NCI-H524 treated with DMSO at 0.1 percent for 48 hours (cell line): ENCODE data around the gene SNAPC2.
A peak's percentile ranks its signal among the peaks of the same experiment; 100 is the strongest.
"Not testable (repeated sequence)": the region's sequence is repeated elsewhere in the genome, so short reads cannot be mapped to it uniquely, and the experiment has no call there.

Experiments
- DNase-seq: peaks from one replicate; lab custom pipeline; 2025; lab: John Stamatoyannopoulos, UW

SNAPC2 gene

DNA sequence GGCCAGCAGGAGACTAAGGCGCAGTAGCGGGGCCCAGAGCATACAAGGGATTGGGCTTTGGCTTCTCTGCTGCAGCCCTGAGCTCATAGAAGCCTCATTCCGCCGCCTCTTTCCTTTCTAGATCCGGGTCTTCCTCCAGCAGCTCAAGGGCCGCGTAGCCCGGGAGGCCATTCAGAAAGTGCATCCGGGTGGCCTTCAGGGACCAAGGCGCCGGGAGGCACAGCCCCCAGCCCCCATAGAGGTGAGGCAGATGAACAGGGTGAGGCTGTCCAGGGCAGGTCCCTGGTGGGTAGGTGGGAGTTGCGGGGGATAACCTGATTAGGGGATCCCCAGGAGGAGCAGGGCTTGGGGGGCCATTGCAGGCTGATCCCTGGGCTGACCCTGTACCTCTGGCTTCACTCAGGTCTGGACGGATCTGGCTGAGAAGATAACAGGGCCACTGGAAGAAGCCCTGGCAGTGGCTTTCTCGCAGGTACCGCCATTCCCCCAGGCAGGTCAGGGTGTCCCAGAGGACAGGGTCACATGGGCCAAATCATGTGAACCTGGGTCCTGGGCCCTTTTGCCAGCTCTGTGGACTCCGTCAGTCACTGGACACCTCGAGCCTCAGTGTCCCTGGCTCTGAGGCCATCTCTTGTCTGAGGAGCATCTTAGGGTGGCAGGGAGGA lies 1.3 kb downstream of the SNAPC2 start:
- DNase-seq = no peak

DNA sequence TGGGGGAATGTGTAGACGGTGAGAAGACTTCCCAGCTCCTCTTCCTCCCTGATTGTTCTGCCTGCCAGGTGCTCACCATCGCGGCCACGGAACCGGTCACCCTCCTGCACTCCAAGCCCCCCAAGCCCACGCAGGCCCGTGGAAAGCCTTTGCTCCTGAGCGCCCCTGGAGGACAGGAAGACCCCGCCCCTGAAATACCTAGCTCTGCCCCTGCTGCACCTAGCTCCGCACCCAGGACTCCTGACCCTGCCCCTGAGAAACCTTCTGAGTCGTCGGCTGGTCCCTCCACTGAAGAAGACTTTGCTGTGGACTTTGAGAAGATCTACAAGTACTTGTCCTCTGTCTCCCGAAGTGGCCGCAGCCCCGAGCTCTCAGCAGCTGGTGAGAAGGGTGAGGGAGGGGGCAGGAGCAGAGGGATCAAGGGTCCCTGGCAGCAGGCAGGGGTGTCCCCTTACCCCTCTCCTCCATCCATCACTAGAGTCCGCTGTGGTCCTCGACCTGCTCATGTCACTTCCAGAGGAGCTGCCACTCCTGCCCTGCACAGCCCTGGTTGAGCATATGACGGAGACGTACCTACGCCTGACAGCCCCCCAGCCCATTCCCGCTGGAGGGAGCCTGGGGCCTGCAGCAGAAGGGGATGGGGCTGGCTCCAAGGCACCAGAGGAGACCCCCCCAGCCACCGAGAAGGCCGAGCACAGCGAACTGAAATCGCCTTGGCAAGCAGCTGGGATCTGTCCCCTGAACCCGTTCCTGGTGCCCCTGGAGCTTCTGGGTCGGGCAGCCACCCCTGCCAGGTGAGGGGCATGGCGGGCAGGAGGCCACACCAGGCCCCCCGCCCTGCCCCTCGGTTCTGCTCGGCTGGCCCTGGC lies 2.1 kb downstream of the SNAPC2 start:
- DNase-seq = no peak

DNA sequence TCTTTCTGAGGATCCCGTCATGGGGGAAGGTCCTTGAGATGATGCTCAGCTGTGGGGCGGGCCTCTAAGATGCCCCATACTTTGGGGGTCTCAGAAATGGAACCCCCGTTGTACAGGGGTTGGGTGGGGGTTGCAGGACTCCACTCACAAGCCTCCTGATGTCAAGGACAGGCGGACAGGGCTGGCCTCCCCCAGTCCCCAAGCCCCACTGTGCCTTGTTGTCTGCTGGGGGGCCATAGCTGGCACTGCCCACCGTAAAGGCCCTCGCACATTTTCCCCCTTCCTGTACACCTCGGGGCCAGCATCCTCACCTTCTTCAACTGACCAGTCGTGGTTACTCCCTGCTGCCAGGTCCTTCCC lies 2.7 kb downstream of the SNAPC2 start:
- no peak for DNase-seq

GRCh38 chr19:7923295-7924191 lies 3.4 kb downstream of the SNAPC2 start:
- DNase-seq = no peak

GRCh38 chr19:7924241-7924640 lies 4.1 kb downstream of the SNAPC2 start:
- no peak for DNase-seq

- DNase-seq = no peak
These were observed 4.6 kb downstream of the SNAPC2 start for GRCh38 chr19:7924651-7925170.

DNA sequence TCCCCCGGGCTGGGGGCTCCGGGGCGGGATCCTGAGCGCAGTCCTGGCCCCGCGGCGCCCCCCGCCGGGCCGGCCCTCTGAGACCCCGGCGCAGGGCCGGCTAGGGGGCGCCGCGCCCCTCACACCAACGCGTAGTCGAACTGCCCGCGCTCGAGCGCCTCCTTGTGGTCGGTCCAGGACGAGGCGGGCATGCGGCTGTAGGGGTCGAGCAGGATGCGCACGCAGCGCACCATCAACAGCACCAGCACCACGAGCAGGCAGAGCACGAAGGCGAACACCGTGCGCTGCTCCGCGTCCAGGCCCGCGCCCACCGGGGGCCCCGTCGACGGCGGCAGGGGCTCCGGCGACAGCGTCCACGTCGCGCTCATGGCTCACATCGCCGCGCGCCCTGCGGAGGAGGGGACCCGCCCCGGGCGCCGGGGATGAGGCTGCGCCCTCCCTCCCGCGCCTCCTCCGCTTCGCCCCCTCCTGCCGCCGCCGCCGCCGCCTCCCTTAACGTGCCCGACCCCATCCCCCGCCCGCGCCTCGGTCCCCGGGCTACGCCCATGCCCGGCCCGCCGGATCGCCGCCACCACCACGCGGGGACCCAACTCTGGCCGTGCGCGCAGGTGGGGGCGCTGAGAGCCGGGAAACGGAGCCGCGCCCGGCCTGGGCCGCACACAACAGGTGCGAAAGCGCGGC lies 5.2 kb downstream of the SNAPC2 start:
- DNase-seq = peak; percentile 26

GRCh38 chr19:7926021-7926726 lies 6.0 kb downstream of the SNAPC2 start, which contains the start of gene CTXN1:
Gene CTXN1, minus strand, starts transcription at chr19:7926135. Its CDS starts 597 bp downstream, at chr19:7925538.
- no peak for DNase-seq

- DNase-seq = no peak
These were observed 6.8 kb downstream of the SNAPC2 start for GRCh38 chr19:7926727-7927604.

DNA sequence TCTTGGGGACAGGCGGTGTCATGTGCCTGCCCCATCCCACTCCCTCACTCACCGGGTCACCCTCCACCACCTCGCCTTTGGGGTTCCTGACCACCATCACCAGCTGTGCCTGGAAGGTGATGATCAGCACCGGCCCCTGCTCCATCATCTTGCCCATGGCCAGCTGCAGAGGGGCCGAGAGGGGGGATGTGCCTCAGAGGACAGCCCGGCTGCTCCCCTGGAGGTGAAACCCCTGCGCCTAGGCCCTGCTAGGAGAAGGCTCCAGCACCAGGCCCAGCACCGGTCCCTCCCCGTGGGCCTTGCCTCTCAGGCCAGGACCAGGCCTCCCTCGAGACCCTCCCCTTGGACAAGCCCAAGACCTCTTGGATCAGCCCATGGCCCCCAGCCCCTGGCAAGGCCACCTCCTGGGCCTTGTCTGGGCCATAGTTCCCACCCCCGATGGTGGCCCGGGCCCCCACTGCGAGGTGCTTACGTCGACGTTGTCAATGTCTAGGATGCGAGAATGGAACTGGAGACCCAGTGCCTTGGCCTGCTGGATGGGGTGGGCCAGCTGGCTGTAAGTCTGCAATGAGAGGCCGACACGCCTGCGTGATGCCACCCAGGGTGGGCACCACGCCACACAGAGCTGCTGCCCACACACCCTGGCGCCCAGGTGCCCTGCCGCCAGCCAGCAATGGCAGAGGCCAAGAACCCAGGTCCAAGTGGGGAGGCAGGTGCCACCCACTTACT lies 7.6 kb downstream of the SNAPC2 start:
- DNase-seq = no peak

DNA sequence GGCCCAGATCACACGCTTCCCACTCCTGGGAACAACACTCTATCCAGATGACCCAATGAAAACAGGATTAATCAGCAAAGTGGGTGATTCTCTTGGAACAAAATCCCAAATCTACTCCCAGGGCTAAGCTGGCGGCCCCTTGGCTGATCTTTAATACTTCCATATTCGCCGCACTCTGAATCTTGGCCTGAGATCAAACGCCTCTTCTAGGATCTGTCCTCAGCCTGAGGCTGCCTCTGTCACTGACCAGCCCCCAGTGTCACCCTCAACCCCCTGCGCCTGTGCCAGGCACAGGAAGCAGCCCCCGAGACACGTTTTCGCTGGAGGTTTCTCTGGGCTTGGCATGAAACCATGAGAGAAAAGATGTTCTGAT lies 8.2 kb downstream of the SNAPC2 start:
- no peak for DNase-seq

DNA sequence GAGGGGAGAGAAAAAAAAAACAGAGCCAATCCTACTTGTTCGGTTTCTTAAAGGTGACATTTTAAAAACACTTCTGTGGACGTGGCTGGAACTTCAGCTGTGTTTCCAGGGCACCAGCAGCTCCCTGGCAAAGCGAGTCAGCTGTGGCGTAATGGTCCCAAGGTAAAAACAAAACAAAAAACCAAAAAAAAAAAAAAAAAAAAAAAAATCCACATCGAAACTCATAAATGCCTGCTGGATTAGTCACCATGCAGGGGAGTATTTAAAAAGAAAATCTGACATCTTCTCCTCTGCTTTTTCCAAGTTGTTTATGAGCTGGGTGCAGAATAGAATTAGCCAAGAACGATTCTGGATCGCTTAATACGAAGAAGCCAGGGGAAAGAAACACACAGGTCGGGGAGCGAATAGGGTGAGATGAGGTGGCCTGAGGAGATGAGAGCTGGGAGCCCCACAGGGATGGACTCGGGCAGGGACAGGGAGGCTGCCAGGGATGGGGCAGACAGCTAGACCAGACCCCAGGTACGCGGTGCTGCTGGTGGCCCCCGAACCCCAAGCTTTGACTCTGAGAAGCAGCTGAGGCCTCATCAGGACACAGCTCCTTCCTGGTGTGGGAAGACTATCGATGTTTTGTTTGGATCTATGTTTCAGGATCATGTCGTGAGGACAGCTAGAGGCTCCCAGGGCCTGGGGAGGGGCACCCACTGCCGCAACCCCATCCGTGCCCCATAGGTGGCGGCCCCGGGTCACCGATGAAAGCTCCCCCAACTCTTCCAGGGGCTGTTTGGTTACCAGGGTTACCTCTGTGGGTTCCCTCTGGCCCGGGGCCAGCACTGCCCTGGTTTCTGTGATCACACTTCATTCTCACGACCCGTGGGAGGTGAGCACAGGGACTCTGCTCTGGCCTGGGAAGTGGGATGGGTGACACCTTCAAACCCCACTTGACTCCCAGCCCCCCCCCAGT lies 8.9 kb downstream of the SNAPC2 start:
- no peak for DNase-seq

- DNase-seq = not testable (repeated sequence)
These were observed 9.9 kb downstream of the SNAPC2 start for GRCh38 chr19:7930030-7930429.

GRCh38 chr19:7930765-7931164 lies 10.6 kb downstream of the SNAPC2 start:
- DNase-seq = no peak

- DNase-seq = no peak
These were observed 11.3 kb downstream of the SNAPC2 start for GRCh38 chr19:7931221-7932061.

DNA sequence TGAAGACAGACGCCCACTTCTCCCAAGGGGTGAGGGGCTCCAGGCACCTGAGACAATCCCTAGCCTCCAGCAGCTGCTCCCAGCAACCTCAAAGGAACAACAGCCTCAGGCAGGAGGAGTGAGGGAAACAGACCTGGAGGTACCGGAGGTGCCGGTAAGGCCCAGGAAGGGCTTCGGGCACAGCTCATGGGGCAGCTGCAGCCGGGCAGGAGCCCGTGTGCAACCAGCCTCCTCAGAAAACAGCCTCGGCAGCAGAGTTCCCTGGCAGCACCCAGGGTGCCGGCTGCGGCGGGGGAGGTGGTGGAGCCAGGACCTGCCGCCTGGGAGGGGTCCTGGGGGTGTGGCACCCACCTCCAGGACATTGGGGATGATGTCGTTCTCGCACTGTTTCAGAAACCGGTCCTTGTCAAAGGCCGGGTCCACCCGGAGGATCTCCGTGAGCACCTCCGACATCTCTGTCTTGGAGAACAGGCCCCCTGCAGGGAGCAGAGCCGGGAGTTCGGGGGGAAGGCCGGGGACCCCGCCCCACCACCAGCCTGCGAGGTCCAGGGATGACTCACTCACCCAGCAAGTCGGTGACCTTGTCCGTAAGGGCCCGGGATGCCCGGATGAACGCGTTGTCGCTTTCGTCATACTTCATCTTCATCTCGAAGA lies 12.3 kb downstream of the SNAPC2 start:
- no peak for DNase-seq

DNA sequence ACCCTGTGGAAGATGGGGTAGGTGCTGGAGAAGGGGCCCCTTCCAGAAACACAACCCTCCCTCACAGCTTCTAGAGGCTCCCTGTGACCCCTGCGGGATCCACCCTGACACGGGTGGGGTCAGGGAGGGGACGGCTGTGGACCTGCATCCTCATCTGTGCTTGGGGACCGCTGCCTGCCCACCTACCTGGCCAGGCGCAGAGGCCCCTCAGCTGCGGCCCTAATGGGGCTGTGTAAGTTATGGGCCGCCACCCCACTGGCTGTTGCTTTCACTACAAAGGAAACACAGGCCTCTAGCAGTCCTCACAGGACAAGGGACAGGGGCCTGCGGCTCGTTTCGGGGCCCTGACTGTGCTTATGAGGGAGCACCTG lies 12.8 kb downstream of the SNAPC2 start:
- no peak for DNase-seq
